Activated CD4-positive, alpha-beta T cell treated with anti-CD3 and anti-CD28 coated beads, Interleukin-2, amount 10 ng/mL, durations not matched to agents 7 days and 5 days (primary cell): Measurements from ENCODE around the gene OR2M3. TPM values are rescaled to one million over a fixed set of nuclear protein-coding genes. Genes with fewer than 3 reads are reported as not detected.
A peak's percentile ranks its signal among the peaks of the same experiment; 100 is the strongest.
"Not testable (repeated sequence)": the region's sequence is repeated elsewhere in the genome, so short reads cannot be mapped to it uniquely, and the experiment has no call there.

Experiments used
- CTCF ChIA-PET: fragments of 350-600 bp; sonication (Branson Sonifier 250); formaldehyde crosslinking; loops from one replicate; lab custom pipeline; 2021; ENCODE audit warnings: antibody characterized with exemption; lab: Charles Lee
- POLR2A ChIA-PET: fragments of 350-600 bp; sonication (Branson Sonifier 250); formaldehyde crosslinking; loops from one replicate; lab custom pipeline; 2021; ENCODE audit warnings: antibody characterized with exemption; lab: Charles Lee
- DNase-seq: peaks from one replicate; pipeline ENCODE4 v3.0.0-alpha.2; 2020
- H3K27ac Mint-ChIP-seq: one replicate; pipeline ENCODE4 v1.8.0; 2021; ENCODE audit warnings: mild to moderate bottlenecking, moderate library complexity, mixed read lengths
- H3K27me3 Mint-ChIP-seq: one replicate; pipeline ENCODE4 v1.8.0; 2021; ENCODE audit warnings: mixed read lengths
- H3K36me3 Mint-ChIP-seq: one replicate; pipeline ENCODE4 v1.8.0; 2021; ENCODE audit warnings: low read depth, mixed read lengths
- H3K4me1 Mint-ChIP-seq: one replicate; pipeline ENCODE4 v1.8.0; 2021; ENCODE audit warnings: mixed read lengths
- H3K4me3 Mint-ChIP-seq: one replicate; pipeline ENCODE4 v1.8.0; 2021; ENCODE audit warnings: mild to moderate bottlenecking, moderate library complexity, mixed read lengths
- H3K9me3 Mint-ChIP-seq: one replicate; pipeline ENCODE4 v1.8.0; 2021; ENCODE audit warnings: mixed read lengths
- total RNA-seq, 2 experiments: library from RNA; stranded (reverse); gene quantifications; one replicate each; pipeline ENCODE4 v1.2.3, GENCODE V29; 2021

OR2M3 gene
- total RNA-seq, 2 experiments from 2014 or later, result not detected

- no peak overlapping the region for H3K27ac Mint-ChIP-seq
- no peaks in the 10 kb centered on the region for H3K36me3 Mint-ChIP-seq
- H3K9me3 Mint-ChIP-seq, result no peaks in the 10 kb centered on the region
- H3K4me3 Mint-ChIP-seq, result no peak overlapping the region
- H3K27me3 Mint-ChIP-seq, result no peaks in the 10 kb centered on the region
- no peaks in the 10 kb centered on the region for H3K4me1 Mint-ChIP-seq
- ChIA-PET CTCF (no interaction called here), POLR2A (no interaction called here)
- DNase-seq, result no peak
Observed at GRCh38 chr1:248229360-248229908, 32.4 kb downstream of the OR2M3 start.

- no peak for DNase-seq
- Mint-ChIP-seq H3K4me1 (no peaks in the 10 kb centered on the region), H3K27ac (no peak within 1 kb of the TSS), H3K36me3 (no peaks in the 10 kb centered on the region), H3K9me3 (no peaks in the 10 kb centered on the region), H3K27me3 (no peaks in the 10 kb centered on the region), H3K4me3 (no peak within 1 kb of the TSS)
- ChIA-PET CTCF (no interaction called here), POLR2A (no interaction called here)
Observed at GRCh38 chr1:248231117-248231516, 34.1 kb downstream of the OR2M3 start, which contains the start of gene OR2M4. OR2M4 (plus strand) TSS chr1:248231417; CDS start chr1:248238929, 7,512 bp downstream.

GRCh38 chr1:248239478-248239877, 42.4 kb downstream of the OR2M3 start:
- ChIA-PET CTCF (no interaction called here), POLR2A (no interaction called here)
- Mint-ChIP-seq H3K36me3 (no peaks in the 10 kb centered on the region), H3K27ac (no peak overlapping the region), H3K4me1 (peaks cover 2% of the 10 kb centered on the region), H3K4me3 (no peak overlapping the region), H3K27me3 (peaks cover 2% of the 10 kb centered on the region), H3K9me3 (no peaks in the 10 kb centered on the region)
- no peak for DNase-seq

GRCh38 chr1:248243204-248243603, 46.1 kb downstream of the OR2M3 start:
- DNase-seq, result peak; percentile 51
- Mint-ChIP-seq H3K4me3 (no peak overlapping the region), H3K4me1 (peaks cover 2% of the 10 kb centered on the region), H3K9me3 (no peaks in the 10 kb centered on the region), H3K27ac (no peak overlapping the region), H3K27me3 (peaks cover 4% of the 10 kb centered on the region), H3K36me3 (no peaks in the 10 kb centered on the region)
- POLR2A ChIA-PET, result no interaction called here
- CTCF ChIA-PET, result no interaction called here

- H3K9me3 Mint-ChIP-seq, H3K4me1 Mint-ChIP-seq, DNase-seq, POLR2A ChIA-PET, H3K4me3 Mint-ChIP-seq, H3K27me3 Mint-ChIP-seq, H3K27ac Mint-ChIP-seq, H3K36me3 Mint-ChIP-seq: not testable (repeated sequence)
- CTCF ChIA-PET, result interaction anchor here (0.6 kb wide), 1 partner anchor 360 kb away, joined by 4 read pairs; no protein-coding TSS in a partner anchor
Observed at GRCh38 chr1:248259309-248259708, 62.2 kb downstream of the OR2M3 start.

Other genes starting within 250 kb of the OR2M3 start
- under 1 TPM in 1 of 2 experiments, not detected in 1; 0.29 TPM for gene OR2L8, start 248.4 kb upstream of the OR2M3 start, total RNA-seq
- gene OR2AK2, start 232.0 kb upstream of the OR2M3 start, total RNA-seq, result not detected
- under 1 TPM in 1 of 2 experiments, not detected in 1; 0.08 TPM for gene OR2L5, start 183.6 kb upstream of the OR2M3 start, total RNA-seq
- under 1 TPM; 0.12 to 0.19 TPM for gene OR2L2, start 167.2 kb upstream of the OR2M3 start, total RNA-seq
- not detected for gene OR2L3, start 150.4 kb upstream of the OR2M3 start, total RNA-seq
- not detected for gene OR2L13, start 102.1 kb upstream of the OR2M3 start, total RNA-seq
- gene OR2M5, start 52.1 kb upstream of the OR2M3 start, total RNA-seq, result not detected
- not detected for gene OR2M2, start 22.4 kb upstream of the OR2M3 start, total RNA-seq
- not detected for gene OR2M4, start 34.2 kb downstream of the OR2M3 start, total RNA-seq
- gene OR2T33, start 80.7 kb downstream of the OR2M3 start, total RNA-seq, result not detected
- not detected for gene OR2T12, start 106.2 kb downstream of the OR2M3 start, total RNA-seq
- gene OR2M7, start 127.3 kb downstream of the OR2M3 start, total RNA-seq, result not detected
- not detected for gene OR14C36, start 151.5 kb downstream of the OR2M3 start, total RNA-seq
- not detected for gene OR2T4, start 164.4 kb downstream of the OR2M3 start, total RNA-seq
- not detected for gene OR2T6, start 178.5 kb downstream of the OR2M3 start, total RNA-seq
- gene OR2T1, start 205.8 kb downstream of the OR2M3 start, total RNA-seq, result not detected
- gene OR2T2, start 248.4 kb downstream of the OR2M3 start, total RNA-seq, result not detected